Fibroblast of lung (primary cell): ENCODE data around the gene HES7.

Source experiments
- CTCF ChIP-seq, 2 donors: IDR thresholded peaks in 1 of 2; conservative IDR thresholded peaks in 1 of 2; 1 replicate in 1 of 2; 2 replicates in 1 of 2; pipeline ENCODE4 v1.5.1; 2011 to 2012; ENCODE audit warnings: low read length in 2 of 2, control low read depth in 1 of 2, inconsistent platforms in 1 of 2, low read depth in 1 of 2, mild to moderate bottlenecking in 1 of 2
- EZH2 ChIP-seq: IDR thresholded peaks from 2 replicates; pipeline ENCODE4 v1.5.1; 2012; ENCODE audit warnings: low read length, control low read depth, mild to moderate bottlenecking; ENCODE audit errors: missing control alignments

GRCh38 chr17:8116776-8117175 lies 7.1 kb downstream of the HES7 start:
- TF ChIP-seq EZH2: no peak
- TF ChIP-seq CTCF (conservative IDR thresholded peaks at IDR 0.05 in 1 of 2, IDR thresholded peaks at IDR 0.05 in 1 of 2; ENCODE audit: low read depth in 1 of 2, low read length in 2 of 2): no peak
